Measurements from ENCODE around the gene FUT1.

Gene FUT1

DNA sequence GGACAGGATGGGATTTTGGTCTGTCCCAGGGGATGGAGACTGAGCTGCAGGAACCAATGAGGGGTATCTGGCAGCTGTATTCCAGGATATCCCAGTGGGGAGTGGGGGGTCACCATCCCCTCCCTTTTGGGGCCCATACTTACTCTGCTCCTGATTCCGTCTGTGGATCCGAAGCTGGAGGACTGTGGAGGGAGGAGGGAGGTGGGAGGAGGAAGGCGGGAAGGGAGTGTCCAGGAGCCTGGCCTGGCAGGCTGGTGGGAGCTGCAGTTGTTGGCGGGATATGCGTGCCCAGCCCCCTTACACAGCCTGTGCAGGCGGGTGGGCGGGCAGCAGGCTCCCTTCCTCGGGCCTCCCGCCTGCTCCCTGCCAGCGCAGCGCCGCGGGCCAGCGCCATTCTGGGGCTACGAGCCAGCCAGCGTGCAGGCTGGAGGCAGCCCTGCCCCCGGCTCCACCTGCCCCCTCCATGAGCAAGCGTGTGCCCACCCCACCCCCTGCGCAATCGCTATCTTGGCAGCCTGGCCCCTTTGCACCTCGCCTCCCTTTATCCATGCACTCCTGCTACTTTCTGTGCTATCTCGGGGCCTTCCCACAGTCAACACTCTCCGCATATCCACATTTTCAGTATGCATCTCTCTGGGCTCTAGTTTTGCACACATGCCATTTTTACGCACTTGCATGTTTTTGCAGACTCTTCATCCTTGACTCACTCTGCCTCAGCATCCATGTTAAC is 35.7 kb downstream of the FUT1 start:
- TF ChIP-seq, protein P1, sequence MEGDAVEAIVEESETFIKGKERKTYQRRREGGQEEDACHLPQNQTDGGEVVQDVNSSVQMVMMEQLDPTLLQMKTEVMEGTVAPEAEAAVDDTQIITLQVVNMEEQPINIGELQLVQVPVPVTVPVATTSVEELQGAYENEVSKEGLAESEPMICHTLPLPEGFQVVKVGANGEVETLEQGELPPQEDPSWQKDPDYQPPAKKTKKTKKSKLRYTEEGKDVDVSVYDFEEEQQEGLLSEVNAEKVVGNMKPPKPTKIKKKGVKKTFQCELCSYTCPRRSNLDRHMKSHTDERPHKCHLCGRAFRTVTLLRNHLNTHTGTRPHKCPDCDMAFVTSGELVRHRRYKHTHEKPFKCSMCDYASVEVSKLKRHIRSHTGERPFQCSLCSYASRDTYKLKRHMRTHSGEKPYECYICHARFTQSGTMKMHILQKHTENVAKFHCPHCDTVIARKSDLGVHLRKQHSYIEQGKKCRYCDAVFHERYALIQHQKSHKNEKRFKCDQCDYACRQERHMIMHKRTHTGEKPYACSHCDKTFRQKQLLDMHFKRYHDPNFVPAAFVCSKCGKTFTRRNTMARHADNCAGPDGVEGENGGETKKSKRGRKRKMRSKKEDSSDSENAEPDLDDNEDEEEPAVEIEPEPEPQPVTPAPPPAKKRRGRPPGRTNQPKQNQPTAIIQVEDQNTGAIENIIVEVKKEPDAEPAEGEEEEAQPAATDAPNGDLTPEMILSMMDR (conservative IDR thresholded peaks at IDR 0.05), result no peak
- no peak overlapping the region for H3K27ac ChIP-seq

DNA sequence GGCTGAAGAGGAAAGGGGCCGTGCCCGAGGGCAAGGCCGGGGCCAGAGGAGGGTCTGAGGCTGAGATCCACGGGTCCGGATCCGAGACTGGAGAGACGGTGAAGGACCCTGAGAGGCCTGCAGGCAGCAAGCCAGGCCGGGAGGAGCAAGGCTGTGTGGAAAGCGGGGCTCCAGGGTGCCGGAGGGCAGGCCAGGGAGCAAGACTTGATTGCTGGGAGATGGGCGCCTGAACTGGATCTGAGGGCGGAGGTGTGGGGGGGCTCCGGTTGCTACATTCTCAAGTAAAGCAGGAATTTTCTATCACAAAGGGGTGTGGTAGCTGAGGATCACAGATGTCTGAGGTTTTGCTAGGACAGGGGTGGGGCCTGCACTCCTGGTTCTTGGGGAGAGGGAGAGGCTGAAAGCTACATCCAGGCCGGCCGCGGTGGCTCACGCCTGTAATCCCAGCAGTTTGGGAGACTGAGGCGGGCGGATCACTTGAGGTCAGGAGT is 36.7 kb downstream of the FUT1 start:
- no peak overlapping the region; the same call in 1 of the 2 replicates for H3K27ac ChIP-seq
- TF ChIP-seq, protein P1 (conservative IDR thresholded peaks at IDR 0.05), result no peak

DNA sequence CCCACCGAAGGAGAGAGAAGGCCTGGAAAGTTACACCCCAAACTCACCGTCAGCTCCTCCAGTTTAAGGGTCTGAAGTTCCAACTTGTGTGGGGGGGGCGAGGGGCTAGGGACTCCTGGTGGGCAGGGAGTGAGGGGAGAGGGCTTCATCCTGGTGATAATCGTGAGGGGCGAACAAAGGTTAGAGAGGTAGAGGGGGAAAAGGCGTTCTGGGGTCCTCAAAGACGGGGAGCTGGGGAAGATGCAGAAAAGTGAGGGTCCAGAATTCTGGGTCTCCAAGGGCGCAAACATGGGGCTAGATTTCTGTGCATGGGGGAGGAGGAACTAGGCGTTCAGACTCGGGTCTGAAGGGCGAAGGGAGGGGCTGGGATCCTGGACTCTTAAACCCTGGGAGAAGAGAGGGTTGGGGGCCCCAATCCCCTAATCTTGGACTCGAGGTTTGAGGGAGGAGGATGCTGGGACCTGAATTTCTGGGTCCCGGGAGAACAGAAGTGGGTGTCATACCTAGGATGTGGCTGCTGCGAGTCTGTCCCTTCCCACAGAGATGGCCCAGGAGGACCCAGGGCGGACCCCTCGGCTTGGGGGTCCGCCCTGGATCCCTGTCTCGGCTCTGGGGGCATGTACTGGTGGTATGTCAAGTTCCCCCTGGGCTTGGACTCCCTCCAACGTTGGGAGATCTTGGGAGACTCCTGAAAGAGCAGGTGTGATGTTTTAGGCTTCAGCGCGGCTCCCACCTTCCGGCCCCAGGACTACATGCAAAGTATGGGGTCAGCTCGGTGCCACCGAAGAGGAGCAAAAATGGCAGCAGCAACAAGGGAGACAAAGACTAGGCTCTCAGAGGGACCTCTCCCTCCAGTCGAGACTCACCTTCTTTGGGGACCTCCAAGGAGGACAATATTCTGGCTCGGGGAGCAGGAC is 37.4 kb downstream of the FUT1 start:
- H3K27ac ChIP-seq, result peak overlapping the region; percentile 88
- TF ChIP-seq, protein P1 (conservative IDR thresholded peaks at IDR 0.05), result no peak

DNA sequence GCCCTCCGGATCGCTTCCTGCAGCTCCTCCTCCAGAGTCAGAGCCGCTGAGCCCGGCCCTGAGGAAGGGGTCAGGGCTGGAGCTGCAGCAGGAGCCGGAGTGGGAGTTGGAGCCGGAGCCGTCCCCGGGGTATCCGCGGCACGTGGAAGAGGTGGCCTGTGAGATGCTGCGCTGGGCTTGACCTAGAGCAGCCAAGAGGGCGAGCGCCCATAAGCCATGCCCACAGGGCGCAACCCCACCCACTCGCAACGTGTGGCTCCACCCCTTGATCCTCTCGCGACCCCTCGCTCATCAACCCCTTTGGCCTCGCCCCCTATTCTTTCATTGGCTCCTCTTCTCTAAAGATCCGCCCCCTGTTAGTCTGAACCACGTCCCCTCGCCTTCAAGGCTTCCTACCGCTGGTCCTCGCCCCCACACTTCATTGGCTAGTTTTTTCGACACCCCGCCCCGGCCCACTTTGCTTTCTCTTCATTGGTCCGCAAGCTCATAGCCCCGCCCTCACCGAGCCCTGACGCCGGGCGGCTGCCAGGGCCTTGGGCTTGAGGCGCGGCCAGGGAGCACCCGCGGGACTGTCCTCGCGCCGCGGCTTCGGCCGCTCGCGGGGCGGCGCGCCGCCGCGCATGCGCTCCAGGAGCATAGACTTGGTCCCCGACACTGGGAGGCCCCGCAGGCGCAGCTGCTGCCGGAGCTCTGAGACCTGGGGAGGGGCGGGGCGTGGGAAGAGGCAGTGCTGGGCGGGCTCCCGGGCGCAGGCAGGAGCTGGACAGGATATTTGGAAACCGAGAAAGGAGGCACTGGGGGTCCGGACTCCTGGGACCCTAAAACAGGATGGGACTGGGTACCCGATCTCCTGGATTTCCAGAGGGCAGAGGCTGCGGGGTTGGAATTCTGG is 38.3 kb downstream of the FUT1 start:
- peak overlapping the region; percentile 88 for H3K27ac ChIP-seq
- TF ChIP-seq, protein P1 (conservative IDR thresholded peaks at IDR 0.05), result no peak

DNA sequence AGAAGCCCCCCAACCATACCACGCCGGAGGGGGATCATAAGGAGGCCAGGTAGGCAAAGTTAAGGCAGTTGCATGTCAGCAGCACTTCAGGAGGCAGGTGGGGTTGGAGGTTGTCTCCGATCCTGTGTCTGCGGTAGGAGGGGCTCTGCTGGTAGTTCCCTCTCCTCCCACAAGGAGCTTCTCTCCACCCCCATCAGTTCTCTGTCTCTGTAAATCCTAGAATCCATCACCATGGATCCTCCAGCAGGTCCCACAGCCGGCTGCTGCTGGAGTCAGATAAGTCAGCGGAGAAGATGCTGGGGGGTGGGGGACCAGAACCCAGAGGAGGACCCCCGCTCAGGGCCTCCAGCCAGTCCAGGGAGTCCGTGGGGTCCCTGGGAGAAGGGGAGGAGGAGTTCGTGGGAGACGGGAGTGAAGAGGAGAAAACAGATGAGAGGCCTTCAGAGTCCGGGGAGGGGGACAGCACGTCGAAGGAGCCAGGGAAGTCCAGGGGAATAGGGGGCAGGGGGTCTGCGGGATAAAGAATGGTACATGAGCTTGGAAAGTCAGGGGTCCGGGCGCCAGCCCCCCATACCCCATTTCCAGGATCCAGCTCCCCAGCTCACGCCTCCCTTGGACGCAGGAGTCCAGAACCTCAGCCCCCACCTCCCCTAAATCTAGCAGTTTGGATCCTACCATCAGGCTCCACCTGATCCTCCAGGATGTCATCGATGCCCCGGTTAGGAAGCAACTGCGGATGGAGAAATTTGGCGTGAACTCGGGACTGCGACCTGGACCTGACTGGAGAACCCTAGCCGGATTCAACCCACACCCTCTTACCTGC is 39.2 kb downstream of the FUT1 start:
- TF ChIP-seq, protein P1 (conservative IDR thresholded peaks at IDR 0.05), result no peak; the same call in 1 of the 2 replicates
- H3K27ac ChIP-seq, result peak overlapping the region; percentile 88

DNA sequence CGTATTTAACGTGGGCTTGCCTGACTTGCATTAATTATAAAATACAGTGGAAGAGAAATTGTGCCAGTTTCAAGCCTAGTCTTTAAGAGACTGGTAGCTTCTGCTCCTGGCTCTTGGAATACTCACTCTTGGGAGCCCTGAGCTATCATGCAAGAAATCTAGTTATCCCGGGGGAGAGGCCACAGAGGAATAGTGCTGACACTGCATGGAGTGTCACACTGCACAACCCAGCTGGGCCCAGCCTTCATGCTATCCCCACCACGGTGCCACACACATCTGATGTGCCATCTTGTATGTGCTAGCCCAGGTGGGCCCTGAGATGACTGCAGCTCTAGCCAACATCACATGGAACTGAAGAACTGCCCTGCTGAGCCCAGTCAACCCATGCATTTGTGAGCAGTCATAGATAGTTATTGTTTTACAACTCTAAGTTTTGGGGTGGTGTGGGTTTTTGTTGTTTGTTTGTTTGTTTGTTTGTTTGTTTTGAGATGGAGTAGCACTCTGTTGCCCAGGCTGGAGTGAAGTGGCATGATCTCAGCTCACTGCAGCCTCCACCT is 41.3 kb downstream of the FUT1 start:
- no peak overlapping the region for H3K27ac ChIP-seq
- TF ChIP-seq, protein P1 (conservative IDR thresholded peaks at IDR 0.05), result no peak
